Panc1 (cell line): ENCODE measurements around the gene HK2. TPM values are rescaled to one million over a fixed set of nuclear protein-coding genes. Genes with fewer than 3 reads are reported as not detected.

ENCODE experiments used
- ATAC-seq: fragments of 200-7000 bp; cut with Tn5 transposase; 2 replicates; pipeline ENCODE4 v1.9.1; 2020; ENCODE audit warnings: mild to moderate bottlenecking, moderate library complexity
- BruUV-seq: library from RNA; stranded (reverse); fragments of 400-500 nt; replicated peaks from 2 replicates; lab custom pipeline; 2021; lab: Mats Ljungman, UMichigan
- CTCF ChIA-PET: fragments of 300-600 bp; sonication (Branson Sonifier 250); formaldehyde crosslinking; loops from one replicate; lab custom pipeline; 2022; ENCODE audit warnings: antibody characterized with exemption; lab: Charles Lee
- POLR2A ChIA-PET: fragments of 300-600 bp; sonication (Branson Sonifier 250); formaldehyde crosslinking; loops from one replicate; lab custom pipeline; 2022; ENCODE audit warnings: antibody characterized with exemption; lab: Charles Lee
- DNase-seq: peaks from one replicate; pipeline ENCODE4 v3.0.0-alpha.2; 2010; ENCODE audit warnings: low read depth, low spot score
- H3K27ac ChIP-seq: 2 replicates; pipeline ENCODE4 v1.5.1; 2011; ENCODE audit warnings: mild to moderate bottlenecking, low read length, inconsistent platforms
- H3K27me3 ChIP-seq: fragments of 200-500 bp; sonication (Bioruptor generic); 2 replicates; pipeline ENCODE4 v1.6.0; 2014; ENCODE audit warnings: low read length, inconsistent platforms; ENCODE audit not compliant: control insufficient read depth, insufficient read depth
- H3K36me3 ChIP-seq: fragments of 200-500 bp; sonication (Bioruptor generic); 2 replicates; pipeline ENCODE4 v1.5.1; 2014; ENCODE audit warnings: inconsistent platforms, mild to moderate bottlenecking, low read length, moderate library complexity; ENCODE audit not compliant: control insufficient read depth, insufficient read depth
- H3K4me1 ChIP-seq: 2 replicates; pipeline ENCODE4 v1.5.1; 2011; ENCODE audit warnings: inconsistent platforms, mild to moderate bottlenecking, low read length, moderate library complexity; ENCODE audit not compliant: control insufficient read depth, insufficient read depth
- H3K4me3 ChIP-seq, 2 experiments: 2 replicates each; pipeline ENCODE4 v1.5.1; 2011 to 2012; ENCODE audit warnings: low read depth in 2 of 2, low read length in 2 of 2, mild to moderate bottlenecking in 2 of 2, inconsistent platforms in 1 of 2, moderate library complexity in 1 of 2
- H3K9me3 ChIP-seq: fragments of 200-500 bp; sonication (Bioruptor generic); 2 replicates; pipeline ENCODE4 v1.5.1; 2014; ENCODE audit warnings: low read depth, mild to moderate bottlenecking, inconsistent platforms, low read length, moderate library complexity; ENCODE audit not compliant: control insufficient read depth, insufficient read depth
- POLR2AphosphoS5 ChIP-seq: IDR thresholded peaks from 2 replicates; pipeline ENCODE4 v1.6.1; 2012; ENCODE audit warnings: mild to moderate bottlenecking, low read depth, low read length, moderate library complexity
- SIN3A ChIP-seq: IDR thresholded peaks from 2 replicates; pipeline ENCODE4 v1.6.1; 2012; ENCODE audit warnings: low read depth, mild to moderate bottlenecking, low read length, moderate library complexity, borderline replicate concordance; ENCODE audit not compliant: insufficient read depth
- TCF7L2 ChIP-seq: IDR thresholded peaks from 2 replicates; pipeline ENCODE4 v1.6.1; 2011; ENCODE audit warnings: mild to moderate bottlenecking, low read depth, low read length, inconsistent platforms
- in situ Hi-C: cut with HindIII; loops from 2 replicates; pipeline ENCODE4 v1.10.0; 2016; ENCODE audit warnings: low sequenced_read_pairs, low pct_unique_long_range_greater_than_20kb
- intact Hi-C: fragments of 100-400 bp; cut with micrococcal nuclease; formaldehyde crosslinking; loops from one replicate; pipeline ENCODE4 v1.10.0; 2022; ENCODE audit not compliant: unreplicated experiment
- total RNA-seq: library from RNA; stranded (reverse); gene quantifications from one replicate; pipeline ENCODE4 v1.2.1, GENCODE V29; 2021; ENCODE audit not compliant: unreplicated experiment
- TF ChIP-seq, protein P1 (sequence below): fragments of 450-650 bp; IDR thresholded peaks from 2 replicates; pipeline ENCODE4 v1.5.1; 2017; ENCODE audit warnings: mild to moderate bottlenecking
- TF ChIP-seq, protein P2 (sequence below), 2 experiments: IDR thresholded peaks; 2 replicates each; pipeline ENCODE4 v1.6.1; 2011 to 2012; ENCODE audit warnings: low read depth in 2 of 2, control low read depth in 1 of 2, low read length in 1 of 2, mild to moderate bottlenecking in 1 of 2, moderate library complexity in 1 of 2; ENCODE audit not compliant: insufficient read depth in 1 of 2

HK2 gene
- total RNA-seq, 1 experiment from 2014 or later: 1.7 TPM

DNA sequence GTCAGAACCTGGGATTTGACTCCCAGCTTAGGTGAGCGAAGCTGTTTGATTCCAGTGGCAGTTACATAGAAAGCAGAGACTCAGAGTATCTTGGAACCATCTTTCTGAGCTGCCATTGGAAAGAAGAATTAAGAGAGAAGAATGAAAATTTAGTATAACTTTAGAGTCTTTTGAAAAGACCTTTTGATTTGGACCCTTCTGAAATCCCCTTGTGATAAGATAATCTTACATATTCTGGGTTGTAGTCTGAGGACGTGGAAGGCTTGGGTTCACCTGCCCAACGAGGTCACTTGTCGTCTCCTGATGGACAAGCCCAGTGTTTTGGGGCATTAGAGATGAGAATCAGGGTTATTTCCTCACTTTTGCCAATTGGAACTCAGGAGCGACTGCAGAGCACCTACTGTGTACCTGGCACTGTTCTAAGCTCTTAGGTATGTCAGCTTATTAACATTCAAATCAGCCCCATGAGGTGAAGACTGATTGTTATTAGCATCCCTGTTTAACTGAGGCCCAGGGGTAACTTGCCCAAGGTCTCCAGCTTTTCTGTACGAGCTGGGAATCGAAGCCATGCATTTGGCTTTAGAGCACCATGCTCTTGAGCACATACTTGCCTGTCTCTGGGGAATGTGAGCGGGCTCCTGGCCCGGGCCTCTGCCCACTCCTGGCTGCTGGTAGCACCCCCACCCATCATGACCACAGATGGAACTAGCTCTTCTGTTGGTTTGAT, 2.9 kb downstream of the HK2 start:
- in situ Hi-C loops: no loop called here
- H3K36me3 ChIP-seq: no peaks in the 10 kb centered on the region; the same call in 1 of the 2 replicates
- H3K27me3 ChIP-seq: peaks cover 8% of the 10 kb centered on the region
- DNase-seq (no peak), ATAC-seq (no peak)
- intact Hi-C loops: no loop called here
- TF ChIP-seq, protein P1, sequence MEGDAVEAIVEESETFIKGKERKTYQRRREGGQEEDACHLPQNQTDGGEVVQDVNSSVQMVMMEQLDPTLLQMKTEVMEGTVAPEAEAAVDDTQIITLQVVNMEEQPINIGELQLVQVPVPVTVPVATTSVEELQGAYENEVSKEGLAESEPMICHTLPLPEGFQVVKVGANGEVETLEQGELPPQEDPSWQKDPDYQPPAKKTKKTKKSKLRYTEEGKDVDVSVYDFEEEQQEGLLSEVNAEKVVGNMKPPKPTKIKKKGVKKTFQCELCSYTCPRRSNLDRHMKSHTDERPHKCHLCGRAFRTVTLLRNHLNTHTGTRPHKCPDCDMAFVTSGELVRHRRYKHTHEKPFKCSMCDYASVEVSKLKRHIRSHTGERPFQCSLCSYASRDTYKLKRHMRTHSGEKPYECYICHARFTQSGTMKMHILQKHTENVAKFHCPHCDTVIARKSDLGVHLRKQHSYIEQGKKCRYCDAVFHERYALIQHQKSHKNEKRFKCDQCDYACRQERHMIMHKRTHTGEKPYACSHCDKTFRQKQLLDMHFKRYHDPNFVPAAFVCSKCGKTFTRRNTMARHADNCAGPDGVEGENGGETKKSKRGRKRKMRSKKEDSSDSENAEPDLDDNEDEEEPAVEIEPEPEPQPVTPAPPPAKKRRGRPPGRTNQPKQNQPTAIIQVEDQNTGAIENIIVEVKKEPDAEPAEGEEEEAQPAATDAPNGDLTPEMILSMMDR: peak; percentile 69; the same call in 1 of the 2 replicates
- TF ChIP-seq TCF7L2: no peak
- H3K4me1 ChIP-seq: no peaks in the 10 kb centered on the region
- H3K4me3 ChIP-seq: no peak overlapping the region
- ChIA-PET POLR2A (no interaction called here), CTCF (interaction anchor here (0.6 kb wide), 2 partner anchors 13 to 40 kb away, joined by 3 to 5 read pairs; no protein-coding TSS in a partner anchor)
- no TSS peak for BruUV-seq
- no peak overlapping the region for H3K27ac ChIP-seq
- H3K9me3 ChIP-seq: no peaks in the 10 kb centered on the region

DNA sequence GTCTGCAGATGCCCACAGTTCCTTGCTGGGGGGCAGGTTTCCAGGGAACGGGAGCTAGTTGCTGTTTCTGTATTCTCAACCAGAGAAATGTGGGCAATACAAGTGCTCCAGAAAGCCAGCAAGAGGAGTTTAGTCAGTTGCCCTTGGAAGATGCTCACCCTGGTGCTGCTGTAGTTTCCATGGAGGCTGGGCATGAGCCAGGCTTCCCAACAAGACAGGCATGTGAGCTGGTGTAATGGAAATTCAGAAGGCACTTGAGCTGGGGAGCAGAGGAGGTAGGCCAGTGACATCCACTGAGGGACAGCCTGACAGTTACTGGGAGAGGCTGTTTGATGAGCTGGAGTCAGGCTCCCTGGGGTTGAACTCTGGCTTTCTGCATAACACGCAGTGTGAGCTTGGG, 7.7 kb downstream of the HK2 start:
- H3K36me3 ChIP-seq: no peaks in the 10 kb centered on the region
- ATAC-seq: no peak
- no peaks in the 10 kb centered on the region for H3K27me3 ChIP-seq
- ChIA-PET CTCF (no interaction called here), POLR2A (interaction anchor here (0.5 kb wide), 1 partner anchor 16 kb away, joined by 7 read pairs; no protein-coding TSS in a partner anchor)
- intact Hi-C loops (no loop called here), in situ Hi-C loops (no loop called here)
- no peak overlapping the region for H3K4me3 ChIP-seq
- TF ChIP-seq SIN3A (no peak), POLR2AphosphoS5 (no peak), TCF7L2 (no peak)
- TF ChIP-seq, protein P1: no peak
- TF ChIP-seq, protein P2, sequence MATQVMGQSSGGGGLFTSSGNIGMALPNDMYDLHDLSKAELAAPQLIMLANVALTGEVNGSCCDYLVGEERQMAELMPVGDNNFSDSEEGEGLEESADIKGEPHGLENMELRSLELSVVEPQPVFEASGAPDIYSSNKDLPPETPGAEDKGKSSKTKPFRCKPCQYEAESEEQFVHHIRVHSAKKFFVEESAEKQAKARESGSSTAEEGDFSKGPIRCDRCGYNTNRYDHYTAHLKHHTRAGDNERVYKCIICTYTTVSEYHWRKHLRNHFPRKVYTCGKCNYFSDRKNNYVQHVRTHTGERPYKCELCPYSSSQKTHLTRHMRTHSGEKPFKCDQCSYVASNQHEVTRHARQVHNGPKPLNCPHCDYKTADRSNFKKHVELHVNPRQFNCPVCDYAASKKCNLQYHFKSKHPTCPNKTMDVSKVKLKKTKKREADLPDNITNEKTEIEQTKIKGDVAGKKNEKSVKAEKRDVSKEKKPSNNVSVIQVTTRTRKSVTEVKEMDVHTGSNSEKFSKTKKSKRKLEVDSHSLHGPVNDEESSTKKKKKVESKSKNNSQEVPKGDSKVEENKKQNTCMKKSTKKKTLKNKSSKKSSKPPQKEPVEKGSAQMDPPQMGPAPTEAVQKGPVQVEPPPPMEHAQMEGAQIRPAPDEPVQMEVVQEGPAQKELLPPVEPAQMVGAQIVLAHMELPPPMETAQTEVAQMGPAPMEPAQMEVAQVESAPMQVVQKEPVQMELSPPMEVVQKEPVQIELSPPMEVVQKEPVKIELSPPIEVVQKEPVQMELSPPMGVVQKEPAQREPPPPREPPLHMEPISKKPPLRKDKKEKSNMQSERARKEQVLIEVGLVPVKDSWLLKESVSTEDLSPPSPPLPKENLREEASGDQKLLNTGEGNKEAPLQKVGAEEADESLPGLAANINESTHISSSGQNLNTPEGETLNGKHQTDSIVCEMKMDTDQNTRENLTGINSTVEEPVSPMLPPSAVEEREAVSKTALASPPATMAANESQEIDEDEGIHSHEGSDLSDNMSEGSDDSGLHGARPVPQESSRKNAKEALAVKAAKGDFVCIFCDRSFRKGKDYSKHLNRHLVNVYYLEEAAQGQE (IDR thresholded peaks at IDR 0.05; ENCODE audit: insufficient read depth in 1 of 2, low read depth in 2 of 2, low read length in 1 of 2): no peak
- BruUV-seq: no TSS peak
- H3K27ac ChIP-seq: no peak overlapping the region
- DNase-seq: no peak
- no peaks in the 10 kb centered on the region for H3K9me3 ChIP-seq
- H3K4me1 ChIP-seq: peaks cover 13% of the 10 kb centered on the region; the same call in 1 of the 2 replicates
